GM18505 (cell line): ENCODE measurements around the gene SLC25A14.
"Not testable (repeated sequence)": the region's sequence is repeated elsewhere in the genome, so short reads cannot be mapped to it uniquely, and the experiment has no call there.

Source experiments
- ATAC-seq: cut with Tn5 transposase; IDR thresholded peaks from one replicate; pipeline ENCODE4 v1.9.1; 2021; ENCODE audit not compliant: unreplicated experiment
- POLR2A ChIP-seq: IDR thresholded peaks from 4 replicates; pipeline ENCODE4 v1.6.1; 2011; ENCODE audit warnings: borderline replicate concordance; ENCODE audit not compliant: insufficient read depth, insufficient read length; ENCODE audit errors: extremely low read depth

The SLC25A14 gene

DNA sequence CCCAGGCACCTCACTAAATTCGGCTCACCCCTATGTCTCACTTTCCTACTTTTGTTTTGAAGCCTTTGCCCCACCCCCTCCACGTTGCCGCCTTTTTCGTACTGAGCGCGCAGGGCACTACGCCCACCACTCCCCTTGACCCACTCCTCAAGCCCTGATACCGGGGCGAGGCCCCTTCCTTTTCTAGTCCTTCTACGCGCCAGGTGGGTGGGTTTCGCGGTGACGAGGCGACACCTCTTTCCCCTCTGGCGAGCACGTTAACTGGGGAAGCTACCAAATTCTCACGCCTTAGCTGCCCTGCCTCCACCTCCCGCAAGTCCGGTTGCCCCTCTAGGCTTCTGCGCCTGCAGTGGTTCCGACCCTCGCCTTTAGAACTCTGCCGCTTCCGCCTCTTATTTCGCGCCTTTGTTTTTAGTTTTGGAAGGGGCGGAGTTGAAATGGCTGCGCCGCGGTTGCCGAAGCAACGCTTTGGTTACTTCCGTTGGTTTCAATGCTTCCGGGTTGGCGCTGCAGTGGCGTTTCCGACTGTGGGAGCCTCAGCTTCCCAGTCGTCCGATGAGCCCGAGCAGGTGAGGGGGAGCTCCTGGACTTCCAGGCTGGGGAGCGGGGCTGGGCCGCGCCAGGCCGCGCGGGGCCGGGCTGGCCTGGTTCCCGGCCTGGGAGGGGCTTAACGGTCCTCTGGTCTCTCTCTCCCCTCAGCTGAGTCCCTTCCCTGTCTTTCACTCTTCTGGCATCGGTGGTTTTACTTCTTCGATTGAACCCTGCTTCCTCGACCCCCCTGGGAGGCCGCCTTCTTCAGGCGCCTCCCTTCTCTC lies at the start of gene SLC25A14:
Gene SLC25A14 (plus strand): TSS at position 512 of the 815 bp plus-strand sequence. CDS start 360 bp downstream, outside the sequence.
- peak; percentile 68 for TF ChIP-seq POLR2A

GRCh38 chrX:130295519-130296296 lies 44.0 kb upstream of the SLC25A14 start:
- ATAC-seq: no peak
- no peak for TF ChIP-seq POLR2A

More for the DNA sequence above, at the start of gene SLC25A14:
- peak; percentile 96 for ATAC-seq

- TF ChIP-seq POLR2A: no peak
- ATAC-seq: no peak
These were observed 43.4 kb upstream of the SLC25A14 start for GRCh38 chrX:130296297-130296678.

DNA sequence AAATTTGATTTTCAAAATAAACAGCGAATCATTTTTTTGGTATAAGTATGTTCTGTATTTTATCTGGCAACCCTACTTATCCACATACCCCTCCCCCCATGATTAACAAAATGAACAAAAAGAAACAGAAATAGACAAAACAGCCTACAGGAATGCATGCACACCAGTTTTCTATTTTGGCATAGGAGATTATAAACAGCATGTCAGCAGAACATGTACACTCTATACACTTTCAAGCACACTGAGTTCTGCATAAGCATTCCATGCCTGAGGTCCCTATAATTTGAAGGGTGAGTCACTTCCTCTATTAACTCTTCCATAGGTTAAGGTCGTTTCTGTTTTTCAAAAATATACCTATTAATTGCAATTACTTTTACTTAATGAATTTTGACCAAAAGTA lies 43.0 kb upstream of the SLC25A14 start:
- ATAC-seq: no peak
- no peak for TF ChIP-seq POLR2A

DNA sequence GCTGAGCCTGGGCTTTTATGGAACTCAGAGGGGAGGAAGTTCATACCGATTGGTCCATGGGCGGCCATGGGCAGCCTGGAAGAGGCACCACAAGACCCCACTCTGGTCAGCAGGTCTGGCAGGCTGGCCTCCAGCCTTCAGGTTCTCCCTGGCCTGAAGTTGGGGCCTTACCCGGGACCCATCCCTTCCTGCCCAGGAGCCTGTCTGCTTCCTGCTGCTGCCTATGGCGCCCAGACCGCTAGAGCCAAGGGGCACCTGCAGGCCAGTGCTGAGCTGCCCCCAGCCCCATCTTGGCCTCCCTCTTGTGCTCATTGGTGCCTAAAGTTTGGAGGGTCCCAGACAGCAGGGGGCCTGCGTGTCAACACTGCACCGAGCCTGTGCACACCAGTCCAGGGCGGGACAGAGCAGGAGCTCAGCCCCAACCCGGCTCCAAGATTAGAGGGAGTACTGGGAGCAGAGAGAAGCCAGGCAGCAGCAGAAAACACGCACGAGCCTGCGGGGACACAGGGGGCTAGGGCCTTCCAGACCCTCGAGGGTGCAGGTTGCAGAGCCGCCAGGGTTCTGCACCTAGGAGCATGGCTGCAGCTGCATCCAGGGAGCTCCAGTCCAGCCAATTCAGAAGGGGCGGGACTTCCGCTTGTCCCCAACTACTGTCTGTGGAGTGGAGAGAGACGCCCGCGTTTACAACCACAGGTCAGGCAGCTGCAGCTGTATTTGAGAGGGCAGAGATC lies 40.3 kb upstream of the SLC25A14 start:
- ATAC-seq: no peak
- TF ChIP-seq POLR2A: no peak

DNA sequence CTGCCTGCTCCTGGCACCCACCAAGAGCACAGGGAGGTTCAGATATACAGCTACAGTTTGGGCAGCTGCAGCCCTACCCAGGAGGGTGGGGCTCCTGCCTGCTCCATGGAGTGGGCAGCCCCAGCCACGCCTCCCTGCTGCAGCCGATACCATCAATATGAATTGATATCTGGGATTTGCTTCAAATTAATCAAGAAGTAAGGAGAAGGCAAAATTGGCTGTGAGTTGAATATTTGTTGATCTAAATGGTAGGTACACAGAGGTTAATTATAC lies 39.8 kb upstream of the SLC25A14 start:
- ATAC-seq: no peak
- no peak for TF ChIP-seq POLR2A

- ATAC-seq: no peak
- no peak for TF ChIP-seq POLR2A
These were observed 38.3 kb upstream of the SLC25A14 start for GRCh38 chrX:130301405-130301804.

DNA sequence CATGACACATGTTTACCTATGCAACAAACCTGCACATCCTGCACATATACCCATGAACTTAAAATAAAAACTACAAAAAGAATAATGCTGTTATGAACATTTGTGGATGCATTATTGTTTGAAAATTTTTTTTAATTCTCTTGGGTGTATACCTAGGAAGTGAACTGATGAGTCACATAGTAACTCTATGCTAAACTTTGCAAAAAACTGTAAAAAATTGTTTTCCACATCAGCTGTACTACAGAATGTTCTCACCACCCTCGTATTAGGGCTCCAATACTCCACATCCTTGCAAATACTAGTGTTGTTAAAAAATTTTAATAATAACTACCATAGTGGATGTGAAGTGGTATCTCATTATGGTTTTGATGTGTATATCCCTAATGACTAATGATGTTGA lies 37.7 kb upstream of the SLC25A14 start:
- no peak for ATAC-seq
- TF ChIP-seq POLR2A: no peak

DNA sequence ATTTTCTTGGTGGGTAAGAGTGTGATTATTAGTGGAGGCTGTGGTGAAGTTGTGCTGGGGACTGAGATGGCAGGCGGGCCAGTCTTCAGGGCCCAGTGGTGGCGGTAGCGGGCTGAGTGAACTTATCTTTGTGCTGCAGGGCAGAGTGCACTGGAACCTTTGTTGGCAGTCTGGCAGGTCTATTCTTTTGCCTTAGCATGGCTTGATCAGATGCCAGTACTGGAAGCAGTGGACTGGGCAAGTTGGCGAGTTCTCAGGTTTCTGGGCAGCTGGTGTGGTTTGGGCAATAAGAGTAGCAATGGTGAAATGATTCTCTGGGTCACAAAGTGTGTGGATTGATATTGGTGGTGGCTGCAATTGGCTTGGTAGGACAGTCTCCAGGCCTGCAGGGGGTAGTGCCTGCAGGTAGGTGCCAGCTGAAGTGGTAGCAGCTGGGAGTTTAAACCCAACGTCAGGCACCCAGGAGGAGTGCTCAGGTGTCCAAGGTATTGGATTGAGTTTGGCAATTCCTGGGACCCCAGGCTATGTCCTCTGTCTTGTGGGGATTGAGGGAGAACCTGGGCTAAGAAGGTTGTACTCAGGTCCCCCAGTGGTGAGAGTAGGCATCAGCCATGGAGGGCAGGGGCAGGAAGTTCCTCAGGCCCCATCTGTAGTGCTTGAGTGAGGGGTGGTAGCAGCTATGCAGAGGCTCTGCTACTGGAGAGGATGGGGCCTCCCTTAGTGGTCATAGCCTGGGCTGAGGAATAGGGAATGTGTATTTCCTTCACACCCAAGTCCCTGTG lies 34.9 kb upstream of the SLC25A14 start:
- TF ChIP-seq POLR2A: no peak

DNA sequence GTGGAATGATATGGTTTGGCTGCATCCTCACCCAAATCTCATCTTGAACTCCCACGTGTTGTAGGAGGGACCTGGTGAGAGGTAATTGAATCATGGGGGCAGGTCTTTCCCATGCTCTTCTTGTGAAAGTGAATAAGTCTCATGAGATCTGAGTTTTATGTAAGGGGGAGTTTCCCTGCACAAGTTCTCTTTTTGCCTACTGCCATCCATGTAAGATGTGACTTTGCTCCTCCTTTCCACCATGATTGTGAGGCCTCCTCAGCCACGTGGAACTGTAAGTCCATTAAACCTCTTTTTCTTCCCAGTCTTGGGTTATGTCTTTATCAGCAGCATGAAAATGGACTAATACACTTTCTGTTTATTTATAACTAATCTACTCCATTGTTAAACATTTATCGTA lies 19.8 kb upstream of the SLC25A14 start:
- not testable (repeated sequence) for ATAC-seq

More for the DNA sequence above, 34.9 kb upstream of the SLC25A14 start:
- no peak for ATAC-seq

GRCh38 chrX:130321550-130321949 lies 18.2 kb upstream of the SLC25A14 start:
- TF ChIP-seq POLR2A: no peak
- peak; percentile 59 for ATAC-seq

- ATAC-seq: no peak
- no peak for TF ChIP-seq POLR2A
These were observed 9.6 kb upstream of the SLC25A14 start for GRCh38 chrX:130330146-130330545.

DNA sequence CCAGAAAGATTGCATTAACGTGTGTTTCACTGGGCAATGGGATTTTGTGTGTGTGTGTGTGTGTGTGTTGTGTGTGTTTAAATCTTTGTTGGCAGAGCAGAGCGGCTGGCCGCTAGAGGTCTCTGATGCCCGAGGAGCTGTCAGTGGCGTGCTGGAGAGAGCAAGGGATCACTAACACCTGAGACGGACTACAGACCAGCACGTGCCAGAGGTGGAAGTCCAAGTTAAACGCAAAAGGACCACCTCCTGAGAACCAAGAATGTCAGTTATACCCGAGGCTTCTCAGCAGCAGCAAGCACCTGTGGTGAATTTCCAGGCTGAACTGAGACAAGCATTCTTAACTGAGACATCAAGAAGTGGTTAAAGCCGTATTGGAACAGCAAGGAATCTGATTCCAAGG lies 9.0 kb upstream of the SLC25A14 start:
- ATAC-seq: peak; percentile 69
- no peak for TF ChIP-seq POLR2A
